HFFc6 (cell line): ENCODE data around the gene CENPA. TPM values are rescaled to one million over a fixed set of nuclear protein-coding genes. Genes with fewer than 3 reads are reported as not detected.

Experiments used
- DNase-seq: peaks from one replicate; pipeline ENCODE4 v3.0.0-alpha.2; 2018
- H3K27ac Mint-ChIP-seq: 2 replicates; pipeline ENCODE4 v1.8.0; 2020; ENCODE audit warnings: mild to moderate bottlenecking, mixed read lengths
- H3K27me3 Mint-ChIP-seq: 2 replicates; pipeline ENCODE4 v1.8.0; 2021; ENCODE audit warnings: mild to moderate bottlenecking, moderate library complexity, mixed read lengths; ENCODE audit not compliant: insufficient read depth
- H3K36me3 Mint-ChIP-seq: 2 replicates; pipeline ENCODE4 v1.8.0; 2021; ENCODE audit warnings: low read depth, mixed read lengths
- H3K4me1 Mint-ChIP-seq: 2 replicates; pipeline ENCODE4 v1.8.0; 2020; ENCODE audit warnings: low read depth, mixed read lengths
- H3K4me3 Mint-ChIP-seq: 2 replicates; pipeline ENCODE4 v1.8.0; 2020; ENCODE audit warnings: mild to moderate bottlenecking, moderate library complexity, mixed read lengths
- H3K9me3 Mint-ChIP-seq: 2 replicates; pipeline ENCODE4 v1.8.0; 2020; ENCODE audit warnings: mild to moderate bottlenecking, mixed read lengths
- total RNA-seq, 6 experiments: library from RNA; stranded (reverse); fragmentation: NEBNext Ultra II Directional; extraction: Animal tissue kit (Norgen Biotek cat#: 25700); gene quantifications; 2 replicates in 1 of 6; 3 replicates in 5 of 6; pipeline ENCODE4 v1.2.3, GENCODE V29; 2021
- TF ChIP-seq, protein P1 (sequence below): fragments of 200-600 bp; sonication (generic); IDR thresholded peaks from 2 replicates; pipeline ENCODE4 v1.5.0; 2021; ENCODE audit warnings: antibody characterized with exemption, mild to moderate bottlenecking

The CENPA gene
- total RNA-seq, 6 experiments from 2014 or later = 8.7 to 20.4 (median 17.5) TPM

DNA sequence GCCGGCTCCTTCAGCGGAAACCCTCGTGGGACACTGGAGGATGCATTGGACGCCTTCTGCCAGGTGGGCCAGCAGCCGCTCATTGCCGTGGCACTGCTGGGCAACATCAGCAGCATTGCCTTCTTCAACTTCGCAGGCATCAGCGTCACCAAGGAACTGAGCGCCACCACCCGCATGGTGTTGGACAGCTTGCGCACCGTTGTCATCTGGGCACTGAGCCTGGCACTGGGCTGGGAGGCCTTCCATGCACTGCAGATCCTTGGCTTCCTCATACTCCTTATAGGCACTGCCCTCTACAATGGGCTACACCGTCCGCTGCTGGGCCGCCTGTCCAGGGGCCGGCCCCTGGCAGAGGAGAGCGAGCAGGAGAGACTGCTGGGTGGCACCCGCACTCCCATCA, 7.8 kb upstream of the CENPA start:
- peaks cover 12% of the 10 kb centered on the region; the same call in 1 of the 2 replicates for H3K36me3 Mint-ChIP-seq
- H3K9me3 Mint-ChIP-seq = no peaks in the 10 kb centered on the region
- H3K4me1 Mint-ChIP-seq = no peaks in the 10 kb centered on the region; the same call in 1 of the 2 replicates
- no peaks in the 10 kb centered on the region for H3K27me3 Mint-ChIP-seq
- TF ChIP-seq, protein P1, sequence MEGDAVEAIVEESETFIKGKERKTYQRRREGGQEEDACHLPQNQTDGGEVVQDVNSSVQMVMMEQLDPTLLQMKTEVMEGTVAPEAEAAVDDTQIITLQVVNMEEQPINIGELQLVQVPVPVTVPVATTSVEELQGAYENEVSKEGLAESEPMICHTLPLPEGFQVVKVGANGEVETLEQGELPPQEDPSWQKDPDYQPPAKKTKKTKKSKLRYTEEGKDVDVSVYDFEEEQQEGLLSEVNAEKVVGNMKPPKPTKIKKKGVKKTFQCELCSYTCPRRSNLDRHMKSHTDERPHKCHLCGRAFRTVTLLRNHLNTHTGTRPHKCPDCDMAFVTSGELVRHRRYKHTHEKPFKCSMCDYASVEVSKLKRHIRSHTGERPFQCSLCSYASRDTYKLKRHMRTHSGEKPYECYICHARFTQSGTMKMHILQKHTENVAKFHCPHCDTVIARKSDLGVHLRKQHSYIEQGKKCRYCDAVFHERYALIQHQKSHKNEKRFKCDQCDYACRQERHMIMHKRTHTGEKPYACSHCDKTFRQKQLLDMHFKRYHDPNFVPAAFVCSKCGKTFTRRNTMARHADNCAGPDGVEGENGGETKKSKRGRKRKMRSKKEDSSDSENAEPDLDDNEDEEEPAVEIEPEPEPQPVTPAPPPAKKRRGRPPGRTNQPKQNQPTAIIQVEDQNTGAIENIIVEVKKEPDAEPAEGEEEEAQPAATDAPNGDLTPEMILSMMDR = no peak
- H3K4me3 Mint-ChIP-seq = no peak overlapping the region
- no peak for DNase-seq
- no peak overlapping the region for H3K27ac Mint-ChIP-seq

DNA sequence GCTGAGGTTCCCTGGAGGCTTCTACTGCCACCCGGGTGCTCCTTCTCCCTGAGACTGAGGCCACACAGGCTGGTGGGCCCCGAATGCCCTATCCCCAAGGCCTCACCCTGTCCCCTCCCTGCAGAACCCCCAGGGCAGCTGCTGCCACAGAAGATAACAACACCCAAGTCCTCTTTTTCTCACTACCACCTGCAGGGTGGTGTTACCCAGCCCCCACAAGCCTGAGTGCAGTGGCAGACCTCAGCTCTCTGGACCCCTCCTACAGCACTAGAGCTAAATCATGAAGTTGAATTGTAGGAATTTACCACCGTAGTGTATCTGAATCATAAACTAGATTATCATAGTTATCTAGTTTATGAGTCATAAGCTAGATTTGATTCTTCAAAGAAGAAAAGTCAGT, 7.3 kb upstream of the CENPA start:
- H3K4me3 Mint-ChIP-seq = no peak overlapping the region
- TF ChIP-seq, protein P1 = no peak
- no peaks in the 10 kb centered on the region for H3K9me3 Mint-ChIP-seq
- H3K27me3 Mint-ChIP-seq = no peaks in the 10 kb centered on the region
- H3K27ac Mint-ChIP-seq = no peak overlapping the region
- H3K36me3 Mint-ChIP-seq = peaks cover 12% of the 10 kb centered on the region; the same call in 1 of the 2 replicates
- no peak for DNase-seq
- H3K4me1 Mint-ChIP-seq = no peaks in the 10 kb centered on the region

DNA sequence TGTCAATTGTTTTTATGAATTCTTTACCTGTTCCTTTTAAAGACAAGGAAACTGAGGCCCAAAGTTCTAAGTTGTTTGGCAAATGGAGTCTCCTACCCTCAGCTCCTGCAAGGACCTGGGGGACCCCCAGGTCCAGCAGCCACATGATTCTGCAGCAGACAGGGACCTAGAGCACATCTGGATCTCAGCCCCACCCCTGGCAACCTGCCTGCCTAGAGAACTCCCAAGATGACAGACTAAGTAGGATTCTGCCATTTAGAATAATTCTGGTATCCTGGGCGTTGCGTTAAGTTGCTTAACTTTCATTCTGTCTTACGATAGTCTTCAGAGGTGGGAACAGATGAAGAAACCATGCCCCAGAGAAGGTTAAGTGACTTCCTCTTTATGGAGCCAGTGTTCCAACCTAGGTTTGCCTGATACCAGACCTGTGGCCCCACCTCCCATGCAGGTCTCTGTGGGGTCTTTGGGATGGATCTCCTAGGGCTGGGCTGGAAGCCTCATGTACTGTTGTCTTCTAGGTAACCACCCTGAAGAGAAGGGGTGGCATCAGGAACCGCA, 5.6 kb upstream of the CENPA start:
- H3K36me3 Mint-ChIP-seq = peaks cover 12% of the 10 kb centered on the region; the same call in 1 of the 2 replicates
- H3K27me3 Mint-ChIP-seq = no peaks in the 10 kb centered on the region
- H3K27ac Mint-ChIP-seq = no peak overlapping the region

DNA sequence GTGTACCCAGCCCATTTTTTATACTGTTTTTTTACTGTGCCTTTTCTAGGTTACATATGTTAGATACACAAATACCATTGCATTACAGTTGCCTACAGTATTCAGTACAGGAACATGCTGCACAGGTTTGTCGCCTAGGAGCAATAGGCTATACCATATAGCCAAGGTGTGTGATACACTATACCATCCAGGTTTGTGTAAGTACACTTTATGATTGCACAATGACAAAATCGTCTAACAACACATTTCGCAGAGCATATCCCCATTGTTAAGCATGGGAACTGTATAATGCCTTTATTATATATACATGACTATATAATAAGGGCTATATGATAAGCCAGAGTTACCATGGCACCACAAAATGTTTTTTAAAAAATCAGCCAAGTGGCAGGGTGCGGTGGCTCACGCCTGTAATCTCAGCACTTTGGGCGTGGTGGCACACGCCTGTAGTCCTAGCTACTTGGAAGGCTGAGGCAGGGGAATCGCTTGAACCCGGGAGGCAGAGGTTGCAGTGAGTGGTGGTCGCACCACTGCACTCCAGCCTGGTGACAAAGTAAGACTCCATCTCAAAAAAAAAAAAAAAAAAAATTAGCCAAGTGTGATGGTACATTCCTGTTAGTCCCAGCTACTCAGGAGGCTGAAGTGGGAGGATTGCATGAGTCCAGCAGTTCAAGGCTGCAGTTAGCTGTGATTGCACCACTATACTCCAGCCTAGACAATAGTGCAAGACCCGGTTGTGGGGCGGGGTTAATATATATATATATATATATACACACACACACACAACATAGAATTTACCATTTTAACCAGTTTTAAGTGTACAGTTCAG, 2.8 kb upstream of the CENPA start:
- Mint-ChIP-seq H3K27me3 (no peaks in the 10 kb centered on the region; the same call in 1 of the 2 replicates), H3K4me1 (peaks cover 21% of the 10 kb centered on the region), H3K9me3 (no peaks in the 10 kb centered on the region), H3K27ac (no peak overlapping the region), H3K36me3 (peaks cover 13% of the 10 kb centered on the region; the same call in 1 of the 2 replicates), H3K4me3 (no peak overlapping the region)
- TF ChIP-seq, protein P1 = no peak
- no peak for DNase-seq

More for the DNA sequence above, 5.6 kb upstream of the CENPA start:
- Mint-ChIP-seq H3K4me1 (peaks cover 5% of the 10 kb centered on the region), H3K9me3 (no peaks in the 10 kb centered on the region), H3K4me3 (no peak overlapping the region)
- TF ChIP-seq, protein P1 = no peak
- DNase-seq = no peak

DNA sequence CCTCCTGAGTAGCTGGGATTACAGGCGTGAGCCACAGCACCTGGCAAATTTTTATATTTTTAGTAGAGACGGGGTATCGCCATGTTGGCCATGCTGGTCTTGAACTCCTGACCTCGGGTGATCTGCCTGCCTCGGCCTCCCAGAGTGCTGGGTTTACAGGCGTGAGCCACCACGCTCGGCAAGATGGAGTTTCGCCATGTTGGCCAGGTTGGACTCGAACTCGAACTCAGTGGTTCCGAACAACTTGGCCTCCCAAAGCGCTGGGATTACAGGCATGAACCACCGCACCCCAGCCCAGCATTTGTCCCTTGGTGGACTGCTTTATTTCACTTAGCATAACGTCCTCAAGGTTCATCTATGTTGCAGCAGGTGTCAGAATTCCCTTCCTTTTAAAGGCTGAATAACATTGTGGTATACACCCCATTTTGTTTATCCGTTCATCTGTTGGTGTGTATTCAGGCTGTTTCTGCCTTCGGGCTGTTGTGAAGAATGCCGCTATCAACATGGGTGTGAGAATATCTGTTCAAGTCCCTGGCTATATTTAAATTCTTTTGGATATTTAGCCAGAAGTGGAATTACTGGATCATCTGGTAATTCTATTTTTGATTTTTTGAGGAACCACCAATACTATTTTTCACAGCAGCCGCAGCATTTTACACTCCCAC, 1.2 kb upstream of the CENPA start:
- peaks cover 36% of the 10 kb centered on the region for H3K4me1 Mint-ChIP-seq
- H3K27ac Mint-ChIP-seq = peak overlapping the region; percentile 95
- H3K4me3 Mint-ChIP-seq = peak overlapping the region; percentile 93

More for the DNA sequence above, 1.2 kb upstream of the CENPA start:
- TF ChIP-seq, protein P1 = no peak
- Mint-ChIP-seq H3K27me3 (no peaks in the 10 kb centered on the region; the same call in 1 of the 2 replicates), H3K36me3 (peaks cover 27% of the 10 kb centered on the region; the same call in 1 of the 2 replicates), H3K9me3 (no peaks in the 10 kb centered on the region)
- DNase-seq = no peak
